GM21825 (cell line): ENCODE measurements around the gene HOXD3.

Experiments used
- ATAC-seq: cut with Tn5 transposase; IDR thresholded peaks from one replicate; pipeline ENCODE4 v1.9.1; 2021; ENCODE audit warnings: mild to moderate bottlenecking, moderate library complexity; ENCODE audit not compliant: unreplicated experiment

HOXD3 gene

DNA sequence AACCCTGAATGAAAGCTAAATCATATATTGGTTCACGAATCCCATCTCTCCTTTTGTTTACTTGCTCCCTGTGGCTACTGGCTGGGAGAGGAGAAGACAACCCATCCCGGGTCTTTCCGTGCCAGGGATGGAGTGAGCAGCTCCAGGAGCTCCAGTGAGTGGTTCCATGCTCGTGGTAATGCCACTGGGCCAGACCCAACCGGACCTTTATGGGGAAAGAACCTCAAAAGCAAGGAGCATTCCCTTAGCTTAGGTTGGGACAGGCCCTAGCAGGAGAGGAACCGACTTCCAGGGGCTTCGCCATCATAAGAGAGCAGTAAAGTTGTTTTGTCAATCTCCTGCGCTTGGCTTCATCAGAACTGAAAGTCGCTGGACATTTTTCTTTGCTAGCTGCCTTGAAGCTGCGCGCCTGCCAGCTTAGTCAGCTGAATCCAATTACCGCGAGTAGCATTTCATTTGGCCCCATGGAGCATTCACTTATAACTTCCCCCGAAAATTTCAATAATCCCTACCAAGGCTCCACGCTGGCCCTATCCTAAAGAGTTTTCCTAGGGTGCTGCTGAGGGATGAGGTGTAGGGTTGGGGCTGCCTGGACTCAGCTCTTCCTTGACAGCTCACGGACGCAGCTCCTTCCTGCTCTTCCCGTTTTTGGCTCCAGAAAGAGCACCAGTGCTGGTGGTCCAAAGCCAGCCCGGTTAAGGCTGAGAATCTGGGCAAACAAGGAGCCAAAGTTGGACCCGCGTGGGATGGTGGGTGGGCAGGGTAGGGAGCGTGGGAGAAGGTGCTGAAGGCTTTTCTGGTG, 4.9 kb downstream of the HOXD3 start:
- no peak for ATAC-seq

DNA sequence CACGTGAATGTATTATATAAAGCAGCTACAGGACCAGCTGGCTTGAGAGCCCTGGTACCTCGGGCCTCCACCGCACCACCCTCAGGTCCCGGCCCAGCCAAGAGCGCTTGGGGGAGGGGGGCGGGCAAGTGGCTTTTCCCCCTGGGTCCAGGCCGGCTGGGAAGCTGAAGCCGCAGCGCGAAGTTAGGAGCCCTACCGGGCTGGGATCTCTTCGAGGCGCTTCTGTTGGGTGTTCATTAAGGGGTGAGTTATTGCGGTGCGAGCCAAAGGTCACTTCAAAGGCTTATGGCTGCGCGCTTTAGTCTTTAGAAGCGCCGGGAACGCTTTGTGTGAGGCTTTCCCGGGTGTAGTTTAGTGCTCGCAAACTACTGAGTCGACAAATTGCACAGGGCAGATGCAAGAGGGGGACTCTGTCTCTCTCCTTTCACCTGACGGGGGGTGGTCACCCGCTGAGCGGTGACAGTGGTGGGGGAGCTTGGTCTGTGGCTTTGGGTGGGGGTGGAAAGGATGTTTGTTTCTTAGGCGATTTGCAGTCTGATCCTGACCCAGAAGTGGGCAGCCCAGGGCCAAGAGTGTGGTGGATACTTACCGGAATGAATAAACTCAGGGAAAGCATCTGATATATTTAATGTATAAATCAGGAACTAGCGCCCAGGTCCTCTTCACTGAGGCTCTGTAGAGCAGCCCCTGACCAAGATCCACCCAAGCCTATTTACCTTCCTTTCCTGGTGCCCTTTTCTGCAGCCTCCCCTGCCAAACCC, 6.0 kb downstream of the HOXD3 start:
- no peak for ATAC-seq

DNA sequence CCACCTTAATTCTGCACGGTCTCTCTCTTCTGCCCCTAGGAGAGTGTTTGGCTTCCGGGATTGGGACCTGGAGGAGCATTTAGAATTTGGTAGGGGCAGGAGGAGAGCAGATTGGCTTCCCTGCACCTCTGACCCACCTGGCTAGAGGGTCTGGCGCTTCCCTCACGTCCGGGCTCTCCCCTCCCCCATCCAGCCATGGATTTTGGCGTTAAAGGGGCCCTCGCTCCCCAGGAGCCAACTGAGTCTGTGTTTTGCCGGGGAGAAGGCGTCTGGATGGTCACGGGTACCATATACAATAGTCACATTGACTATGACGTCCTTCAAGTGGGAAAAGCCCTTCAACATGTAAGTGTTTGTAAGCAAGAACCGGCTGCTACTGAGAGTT, 6.6 kb downstream of the HOXD3 start:
- ATAC-seq: no peak

DNA sequence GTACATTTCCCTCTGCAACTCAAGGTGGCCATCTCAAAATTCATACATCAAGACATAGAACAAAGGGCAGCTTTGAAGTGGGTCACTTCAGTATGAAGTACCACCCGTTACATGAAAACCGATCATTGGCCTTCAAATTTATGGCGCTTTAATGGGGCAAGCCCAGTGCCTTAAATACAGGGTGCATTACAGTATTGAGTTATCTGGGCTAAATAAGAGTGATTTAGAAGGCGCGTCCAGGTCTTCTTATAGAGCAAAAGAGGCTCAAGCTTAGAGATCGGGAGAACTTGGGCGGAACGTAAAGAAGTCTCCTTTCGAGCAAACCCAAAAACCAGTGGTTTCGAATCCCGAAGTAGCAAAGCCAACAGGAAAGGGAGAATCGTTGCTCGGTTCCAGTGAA, 7.1 kb downstream of the HOXD3 start:
- no peak for ATAC-seq

DNA sequence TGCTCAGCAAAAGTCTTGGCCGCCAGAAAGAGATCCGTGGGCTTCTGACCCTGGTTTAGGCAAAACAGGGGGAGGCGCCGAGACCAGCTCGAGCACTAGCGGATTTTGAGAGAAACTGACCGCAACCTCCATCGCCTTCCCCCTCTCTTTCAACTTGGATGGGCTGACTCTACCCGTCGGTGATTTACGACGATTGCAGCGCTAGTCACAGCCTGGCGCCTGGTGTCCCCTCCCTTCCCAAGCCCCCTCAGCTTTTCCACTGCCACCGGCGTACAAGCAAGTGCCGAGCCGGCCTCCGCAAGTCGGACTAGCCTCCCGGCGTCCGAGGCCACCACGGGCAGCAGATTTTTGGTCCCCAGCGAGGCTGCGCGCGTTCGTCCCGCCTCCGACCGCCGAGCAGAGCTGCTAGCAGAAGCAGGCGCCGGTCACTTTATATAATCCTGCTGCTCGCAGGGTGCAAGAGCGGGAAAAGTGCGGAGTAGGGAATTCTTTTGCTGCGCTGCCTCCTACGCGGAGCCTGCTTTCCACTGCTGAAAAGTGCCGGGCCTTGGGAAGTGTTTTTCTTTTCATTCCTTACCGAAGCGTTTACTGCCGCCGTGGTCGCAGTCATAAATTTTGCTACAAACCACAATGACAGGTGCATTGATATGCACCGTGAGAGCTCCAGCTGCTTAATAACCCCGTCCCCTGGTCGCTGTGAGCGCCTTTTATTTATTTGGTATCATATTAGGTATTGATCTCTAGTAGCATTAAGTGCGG, 7.7 kb downstream of the HOXD3 start:
- ATAC-seq: no peak

DNA sequence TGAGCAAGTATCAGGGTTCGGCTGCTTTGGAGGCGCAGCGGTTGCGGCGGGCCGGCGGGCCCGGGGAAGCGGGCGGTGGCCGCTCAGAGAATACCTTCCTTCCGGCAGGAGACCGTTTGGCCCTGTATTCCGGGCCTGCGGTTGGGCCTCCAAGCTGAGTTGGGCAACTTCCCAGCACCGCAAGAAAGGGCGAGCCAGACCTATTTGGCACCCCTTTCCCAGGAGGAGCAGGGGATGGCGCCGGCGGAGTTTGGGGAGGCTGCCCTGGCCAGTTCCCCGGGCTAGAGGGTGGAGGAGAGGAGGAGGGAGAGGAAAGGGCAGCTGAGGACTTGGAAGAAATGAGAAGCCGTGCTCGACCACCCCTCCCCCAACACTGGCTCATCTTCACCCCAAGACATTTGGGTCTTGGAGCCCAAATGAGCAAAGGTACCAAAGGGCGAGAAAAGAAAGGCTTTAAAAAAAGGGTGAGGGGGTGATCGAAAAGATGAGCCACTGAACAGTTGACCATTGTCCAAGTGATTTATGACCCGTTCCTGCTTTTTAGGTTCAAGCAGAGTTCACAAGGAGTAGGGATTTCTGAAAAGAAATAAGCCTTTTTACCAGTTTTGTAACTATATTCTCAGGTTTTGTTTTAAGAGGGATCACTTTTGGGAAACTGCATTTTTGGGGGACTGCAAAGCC, 8.4 kb downstream of the HOXD3 start:
- ATAC-seq: no peak

DNA sequence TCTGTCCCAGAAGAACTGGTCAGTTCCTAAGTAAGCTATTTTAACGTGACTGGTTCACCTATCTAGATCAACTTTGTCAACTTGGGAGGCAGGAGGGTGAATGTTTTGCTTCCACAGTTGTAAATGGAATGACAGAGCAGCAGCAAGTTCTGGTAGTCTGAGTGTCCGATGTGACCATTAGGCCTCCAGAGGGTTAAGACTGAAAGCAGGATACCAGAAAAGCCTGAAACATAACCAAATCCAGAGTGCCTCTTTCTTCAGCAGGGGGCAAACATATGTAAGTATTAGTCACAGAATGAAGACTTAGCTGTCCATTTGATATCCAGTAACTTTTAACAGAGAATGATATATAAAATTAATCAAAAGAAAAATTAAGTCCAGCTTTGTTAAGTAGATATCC, 9.2 kb downstream of the HOXD3 start:
- ATAC-seq: no peak

DNA sequence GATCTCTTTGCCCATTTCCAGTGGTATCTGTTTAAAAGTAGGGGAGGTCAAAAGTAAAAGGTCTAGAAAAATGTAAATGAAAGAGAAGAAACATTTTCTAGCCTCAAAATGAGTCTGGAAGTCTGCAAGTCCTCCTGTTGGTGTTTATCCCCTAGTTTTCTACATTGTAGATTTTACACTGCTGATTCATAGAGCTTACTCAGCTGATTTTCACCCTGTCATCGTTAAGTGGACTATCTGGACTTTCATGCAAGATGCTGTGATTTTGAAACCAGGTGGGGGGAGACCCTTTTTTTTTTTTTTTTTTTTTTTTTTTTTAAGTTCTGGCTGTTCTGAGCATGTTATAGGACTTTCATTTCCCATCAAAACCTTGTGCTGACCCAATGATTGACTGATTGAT, 10.3 kb downstream of the HOXD3 start:
- no peak for ATAC-seq

DNA sequence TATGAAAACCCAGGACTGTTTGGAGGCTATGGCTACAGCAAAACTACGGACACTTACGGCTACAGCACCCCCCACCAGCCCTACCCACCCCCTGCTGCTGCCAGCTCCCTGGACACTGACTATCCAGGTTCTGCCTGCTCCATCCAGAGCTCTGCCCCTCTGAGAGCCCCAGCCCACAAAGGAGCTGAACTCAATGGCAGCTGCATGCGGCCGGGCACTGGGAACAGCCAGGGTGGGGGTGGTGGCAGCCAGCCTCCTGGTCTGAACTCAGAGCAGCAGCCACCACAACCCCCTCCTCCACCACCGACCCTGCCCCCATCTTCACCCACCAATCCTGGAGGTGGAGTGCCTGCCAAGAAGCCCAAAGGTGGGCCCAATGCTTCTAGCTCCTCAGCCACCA, 12.1 kb downstream of the HOXD3 start:
- no peak for ATAC-seq

DNA sequence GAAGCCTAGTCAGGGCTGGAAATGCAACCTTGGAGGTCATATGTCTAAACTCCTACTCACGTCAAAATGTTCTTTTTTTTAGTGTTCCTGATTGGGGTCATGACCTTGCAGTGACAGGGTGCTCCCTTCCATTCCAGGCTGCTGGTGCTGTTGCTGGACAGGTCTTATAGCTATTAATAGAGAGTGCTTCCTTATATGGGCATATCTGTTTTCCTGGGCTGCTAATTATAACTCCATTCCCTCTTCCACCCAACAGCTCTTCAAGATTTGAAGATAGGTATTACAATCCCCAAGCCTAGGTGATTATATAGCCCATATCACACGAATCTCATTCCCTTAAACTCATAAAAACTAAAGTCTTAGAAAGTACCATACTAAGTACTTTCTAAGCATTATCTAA, 12.6 kb downstream of the HOXD3 start:
- ATAC-seq: no peak

DNA sequence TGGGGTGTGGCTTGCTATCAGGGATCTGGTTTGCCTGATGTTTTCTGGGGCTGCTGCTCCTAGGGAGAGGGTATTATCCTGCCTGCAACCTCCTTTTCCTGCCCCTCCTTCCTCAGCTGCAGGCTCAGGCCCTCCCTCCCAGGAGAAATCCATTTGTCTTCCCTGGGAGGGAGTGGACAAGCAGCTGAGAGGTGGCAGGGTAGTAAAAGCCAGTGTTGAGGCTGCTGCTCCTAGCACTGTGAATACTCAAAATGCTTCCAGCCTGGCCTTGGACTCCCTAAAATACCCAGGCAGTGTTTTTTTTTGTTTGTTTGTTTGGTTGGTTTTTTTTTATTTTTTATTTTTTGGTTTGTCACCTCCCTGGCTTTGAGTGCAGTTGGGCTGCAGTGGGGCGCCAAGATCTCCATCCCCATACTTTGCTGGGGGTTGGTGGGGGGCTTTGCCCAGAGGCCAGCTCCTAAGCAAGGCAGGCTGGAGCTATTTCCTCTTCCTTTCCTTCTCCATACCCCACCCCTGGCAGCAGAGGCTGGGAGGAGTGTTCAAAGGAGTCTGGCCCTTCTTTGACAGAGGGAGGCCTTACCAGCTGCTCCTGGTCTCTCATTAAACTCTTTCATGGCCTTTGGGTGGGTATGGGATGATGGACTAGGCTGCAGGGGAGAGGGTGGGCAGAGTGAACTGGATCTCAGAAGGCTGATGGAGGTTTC, 13.6 kb downstream of the HOXD3 start:
- no peak for ATAC-seq

DNA sequence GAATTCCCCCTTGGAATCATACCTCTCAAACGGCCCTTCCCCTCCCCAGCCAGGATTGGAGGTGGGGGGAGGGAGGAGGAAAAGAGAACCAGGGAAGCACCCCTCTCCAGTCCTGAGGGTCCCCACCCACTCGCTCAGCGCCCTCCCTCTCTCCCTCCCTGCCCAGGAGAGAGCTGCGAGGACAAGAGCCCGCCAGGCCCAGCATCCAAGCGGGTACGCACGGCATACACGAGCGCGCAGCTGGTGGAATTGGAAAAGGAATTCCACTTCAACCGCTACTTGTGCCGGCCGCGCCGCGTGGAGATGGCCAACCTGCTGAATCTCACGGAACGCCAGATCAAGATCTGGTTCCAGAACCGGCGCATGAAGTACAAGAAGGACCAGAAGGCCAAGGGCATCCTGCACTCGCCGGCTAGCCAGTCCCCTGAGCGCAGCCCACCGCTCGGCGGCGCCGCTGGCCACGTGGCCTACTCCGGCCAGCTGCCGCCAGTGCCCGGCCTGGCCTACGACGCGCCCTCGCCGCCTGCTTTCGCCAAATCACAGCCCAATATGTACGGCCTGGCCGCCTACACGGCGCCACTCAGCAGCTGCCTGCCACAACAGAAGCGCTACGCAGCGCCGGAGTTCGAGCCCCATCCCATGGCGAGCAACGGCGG, 14.4 kb downstream of the HOXD3 start:
- ATAC-seq: no peak

DNA sequence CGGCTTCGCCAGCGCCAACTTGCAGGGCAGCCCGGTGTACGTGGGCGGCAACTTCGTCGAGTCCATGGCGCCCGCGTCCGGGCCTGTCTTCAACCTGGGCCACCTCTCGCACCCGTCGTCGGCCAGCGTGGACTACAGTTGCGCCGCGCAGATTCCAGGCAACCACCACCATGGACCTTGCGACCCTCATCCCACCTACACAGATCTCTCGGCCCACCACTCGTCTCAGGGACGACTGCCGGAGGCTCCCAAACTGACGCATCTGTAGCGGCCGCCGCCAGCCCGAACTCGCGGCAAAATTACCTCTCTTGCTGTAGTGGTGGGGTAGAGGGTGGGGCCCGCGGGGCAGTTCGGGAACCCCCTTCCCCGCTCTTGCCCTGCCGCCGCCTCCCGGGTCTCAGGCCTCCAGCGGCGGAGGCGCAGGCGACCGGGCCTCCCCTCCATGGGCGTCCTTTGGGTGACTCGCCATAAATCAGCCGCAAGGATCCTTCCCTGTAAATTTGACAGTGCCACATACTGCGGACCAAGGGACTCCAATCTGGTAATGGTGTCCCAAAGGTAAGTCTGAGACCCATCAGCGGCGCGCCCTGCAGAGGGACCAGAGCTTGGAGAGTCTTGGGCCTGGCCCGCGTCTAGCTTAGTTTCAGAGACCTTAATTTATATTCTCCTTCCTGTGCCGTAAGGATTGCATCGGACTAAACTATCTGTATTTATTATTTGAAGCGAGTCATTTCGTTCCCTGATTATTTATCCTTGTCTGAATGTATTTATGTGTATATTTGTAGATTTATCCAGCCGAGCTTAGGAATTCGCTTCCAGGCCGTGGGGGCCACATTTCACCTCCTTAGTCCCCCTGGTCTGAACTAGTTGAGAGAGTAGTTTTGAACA, 15.1 kb downstream of the HOXD3 start:
- no peak for ATAC-seq

DNA sequence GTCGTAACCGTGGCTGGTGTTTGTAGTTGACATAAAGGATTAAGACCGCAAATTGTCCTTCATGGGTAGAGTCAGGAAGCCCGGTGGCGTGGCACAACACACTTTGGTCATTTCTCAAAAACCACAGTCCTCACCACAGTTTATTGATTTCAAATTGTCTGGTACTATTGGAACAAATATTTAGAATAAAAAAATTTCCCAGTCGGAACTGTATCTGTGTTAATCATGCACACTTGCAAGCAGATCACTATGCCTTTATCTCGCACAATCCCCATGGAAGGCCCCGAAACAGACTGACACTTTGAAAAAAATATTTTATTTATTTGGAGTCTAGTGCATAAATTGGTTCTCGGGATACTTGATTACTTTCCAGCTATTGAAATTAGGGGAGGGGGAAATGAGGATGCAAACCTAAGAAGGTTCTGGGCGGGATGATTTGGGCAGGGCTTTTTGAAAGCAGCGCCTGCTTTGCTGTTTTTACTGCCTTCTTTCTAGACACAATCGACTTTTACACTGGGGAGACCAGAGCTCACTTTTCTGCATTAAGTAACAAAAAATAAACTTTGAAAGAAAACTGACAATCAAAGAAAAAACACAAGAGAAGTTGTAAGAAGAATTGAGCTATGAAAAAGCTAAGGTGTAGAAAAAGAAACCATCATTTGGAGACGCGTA, 15.9 kb downstream of the HOXD3 start:
- ATAC-seq: no peak

DNA sequence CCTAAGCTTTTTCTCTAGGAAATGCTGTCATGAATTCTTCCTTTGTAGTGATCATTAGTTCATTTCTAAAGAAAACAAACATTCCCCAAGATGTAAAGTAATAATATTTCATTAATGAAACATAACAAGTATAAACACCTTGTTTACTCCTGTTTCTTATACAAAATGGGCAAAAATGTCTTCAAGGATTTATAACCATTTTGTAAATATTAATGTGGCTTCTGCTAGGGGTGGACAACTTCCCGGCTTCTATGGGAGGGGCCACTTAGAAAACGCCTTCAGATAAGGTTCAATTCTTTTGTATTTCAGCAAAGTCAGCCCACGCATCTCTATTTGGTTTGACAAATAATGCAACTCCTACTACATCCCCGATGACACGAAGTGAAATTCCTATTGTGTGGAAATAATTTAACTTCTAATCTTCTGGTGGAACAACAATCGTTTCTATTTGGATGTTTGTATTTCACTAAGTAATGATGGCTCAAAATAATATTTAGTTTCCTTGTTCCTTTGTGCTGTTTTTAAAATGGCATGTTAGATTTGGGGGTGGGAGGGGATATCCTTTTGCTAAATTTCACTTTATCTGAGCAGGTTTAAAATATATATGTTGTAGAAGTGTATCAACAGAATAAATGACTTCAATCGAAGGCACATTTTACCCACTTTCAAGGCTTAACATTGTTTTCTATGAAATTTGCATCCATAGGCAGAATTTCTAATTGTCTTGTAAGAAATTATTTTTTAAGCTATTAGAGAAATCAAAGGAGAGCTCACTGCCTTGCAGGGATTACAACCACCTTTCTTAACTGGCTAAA, 16.7 kb downstream of the HOXD3 start:
- no peak for ATAC-seq

DNA sequence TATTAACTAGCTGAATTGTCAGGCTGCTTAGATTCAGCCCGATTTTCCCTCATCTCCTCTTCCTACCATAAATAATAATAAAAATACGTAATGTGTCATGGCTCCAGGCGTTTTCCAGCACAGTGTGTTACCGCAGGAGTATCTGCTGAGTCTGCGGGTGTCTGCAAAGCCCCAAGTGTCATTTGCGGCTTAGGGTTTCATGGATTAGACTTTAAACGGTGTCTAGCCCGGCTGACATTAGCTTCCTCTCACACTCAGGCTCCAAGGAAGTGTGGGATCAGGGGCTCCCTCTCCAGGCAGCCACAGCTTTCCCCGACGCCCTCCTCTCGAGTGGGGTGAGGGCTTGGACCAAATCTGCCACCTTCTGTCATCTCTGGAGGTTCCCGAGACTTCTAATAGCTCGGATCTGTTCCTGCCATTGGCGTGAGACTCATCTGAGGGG, 17.3 kb downstream of the HOXD3 start:
- ATAC-seq: no peak

DNA sequence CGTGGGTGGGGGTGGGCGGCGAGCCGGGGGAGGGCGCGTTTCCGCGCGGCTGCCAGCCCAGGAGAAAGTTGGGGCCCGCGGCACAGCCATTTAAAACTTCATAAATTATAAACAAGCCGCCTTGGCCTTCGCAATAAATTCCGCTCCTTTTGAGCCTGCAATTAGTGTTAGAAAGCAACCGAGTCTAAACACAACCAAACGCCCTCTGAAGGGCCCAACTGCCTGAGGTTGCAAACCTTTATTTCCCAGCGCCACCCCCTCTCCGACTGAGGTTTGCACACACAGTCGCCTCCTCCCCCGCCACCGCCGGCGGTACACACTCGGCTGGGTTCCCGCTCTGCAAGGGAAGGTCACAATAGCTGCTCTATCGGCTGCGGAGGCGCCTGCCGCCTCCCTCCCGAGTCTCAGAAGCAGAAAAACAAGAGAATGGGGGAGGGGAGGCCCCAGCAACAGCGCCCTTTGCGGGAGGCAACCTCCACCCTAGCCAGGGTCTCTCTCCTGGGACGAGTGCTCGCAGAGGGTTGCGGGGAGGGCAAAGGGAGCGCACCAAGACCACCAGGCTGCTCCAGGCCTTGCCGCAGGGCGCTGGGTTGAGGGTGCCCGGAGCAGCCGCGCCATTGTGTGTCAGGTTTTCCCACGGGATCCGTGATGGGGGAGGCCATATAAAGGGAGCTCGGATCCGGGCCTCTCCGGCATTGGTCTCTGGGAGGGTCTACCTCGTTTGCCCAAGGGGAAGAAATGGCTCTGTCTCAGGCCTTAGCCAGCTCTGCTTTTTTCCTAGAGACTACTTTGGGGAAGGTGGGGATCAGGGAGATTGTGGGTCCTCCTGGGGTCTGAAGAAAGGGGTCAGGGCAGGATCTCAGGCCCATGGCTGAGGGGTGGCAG, 18.0 kb downstream of the HOXD3 start:
- no peak for ATAC-seq
